Type B pancreatic cell (in vitro differentiated cells): ENCODE results near the gene CCL15. TPM values are rescaled to one million over a fixed set of nuclear protein-coding genes. Genes with fewer than 3 reads are reported as not detected.

ENCODE experiments used
- DNase-seq: peaks from one replicate; pipeline ENCODE4 v3.0.0; 2021; ENCODE audit warnings: mixed read lengths; ENCODE audit not compliant: unreplicated experiment; ENCODE audit errors: extremely low spot score
- H3K27ac Mint-ChIP-seq: 2 replicates; pipeline ENCODE4 v1.8.0; 2021; ENCODE audit warnings: mild to moderate bottlenecking, mixed read lengths
- H3K27me3 Mint-ChIP-seq: 2 replicates; pipeline ENCODE4 v1.8.0; 2021; ENCODE audit warnings: mixed read lengths
- H3K36me3 Mint-ChIP-seq: 2 replicates; pipeline ENCODE4 v1.8.0; 2021; ENCODE audit warnings: mixed read lengths
- H3K4me1 Mint-ChIP-seq: one replicate; pipeline ENCODE4 v1.8.0; 2021; ENCODE audit warnings: mixed read lengths; ENCODE audit not compliant: unreplicated experiment
- H3K4me3 Mint-ChIP-seq: 2 replicates; pipeline ENCODE4 v1.8.0; 2021; ENCODE audit warnings: mild to moderate bottlenecking, mixed read lengths
- H3K9me3 Mint-ChIP-seq: 2 replicates; pipeline ENCODE4 v1.8.0; 2021; ENCODE audit warnings: mixed read lengths
- total RNA-seq: library from RNA; stranded (reverse); gene quantifications from 2 replicates; pipeline ENCODE4 v1.2.1, GENCODE V29; 2021; ENCODE audit warnings: low replicate concordance
- TF ChIP-seq, protein P1 (sequence below): fragments of 200-600 bp; sonication (generic); conservative IDR thresholded peaks from 2 replicates; pipeline ENCODE4 v1.5.0; 2021; ENCODE audit warnings: antibody characterized with exemption, mild to moderate bottlenecking

Gene CCL15
- total RNA-seq, 1 donor from 2014 or later, result 2.0 TPM

- H3K27me3 Mint-ChIP-seq, result peaks cover 5% of the 10 kb centered on the region
- TF ChIP-seq, protein P1, sequence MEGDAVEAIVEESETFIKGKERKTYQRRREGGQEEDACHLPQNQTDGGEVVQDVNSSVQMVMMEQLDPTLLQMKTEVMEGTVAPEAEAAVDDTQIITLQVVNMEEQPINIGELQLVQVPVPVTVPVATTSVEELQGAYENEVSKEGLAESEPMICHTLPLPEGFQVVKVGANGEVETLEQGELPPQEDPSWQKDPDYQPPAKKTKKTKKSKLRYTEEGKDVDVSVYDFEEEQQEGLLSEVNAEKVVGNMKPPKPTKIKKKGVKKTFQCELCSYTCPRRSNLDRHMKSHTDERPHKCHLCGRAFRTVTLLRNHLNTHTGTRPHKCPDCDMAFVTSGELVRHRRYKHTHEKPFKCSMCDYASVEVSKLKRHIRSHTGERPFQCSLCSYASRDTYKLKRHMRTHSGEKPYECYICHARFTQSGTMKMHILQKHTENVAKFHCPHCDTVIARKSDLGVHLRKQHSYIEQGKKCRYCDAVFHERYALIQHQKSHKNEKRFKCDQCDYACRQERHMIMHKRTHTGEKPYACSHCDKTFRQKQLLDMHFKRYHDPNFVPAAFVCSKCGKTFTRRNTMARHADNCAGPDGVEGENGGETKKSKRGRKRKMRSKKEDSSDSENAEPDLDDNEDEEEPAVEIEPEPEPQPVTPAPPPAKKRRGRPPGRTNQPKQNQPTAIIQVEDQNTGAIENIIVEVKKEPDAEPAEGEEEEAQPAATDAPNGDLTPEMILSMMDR, result peak; percentile 30
- H3K27ac Mint-ChIP-seq, result no peak overlapping the region
- no peak overlapping the region for H3K4me3 Mint-ChIP-seq
- DNase-seq, result peak; percentile 44
- H3K4me1 Mint-ChIP-seq, result no peaks in the 10 kb centered on the region
- H3K9me3 Mint-ChIP-seq, result no peaks in the 10 kb centered on the region
- no peaks in the 10 kb centered on the region for H3K36me3 Mint-ChIP-seq
Observed at GRCh38 chr17:35981908-35982330, 19.4 kb downstream of the CCL15 start.

GRCh38 chr17:35981246-35981645, 20.1 kb downstream of the CCL15 start, which contains the start of gene CCL16:
Gene CCL16 (minus strand): TSS chr17:35981497. CDS start chr17:35981420, 77 bp downstream.
- Mint-ChIP-seq H3K9me3 (no peaks in the 10 kb centered on the region), H3K4me3 (no peak within 1 kb of the TSS), H3K27me3 (peaks cover 3% of the 10 kb centered on the region), H3K27ac (no peak within 1 kb of the TSS), H3K4me1 (no peaks in the 10 kb centered on the region), H3K36me3 (no peaks in the 10 kb centered on the region)
- TF ChIP-seq, protein P1, result no peak
- peak; percentile 62 for DNase-seq

GRCh38 chr17:35978346-35978745, 23.0 kb downstream of the CCL15 start:
- no peaks in the 10 kb centered on the region for H3K9me3 Mint-ChIP-seq
- TF ChIP-seq, protein P1, result no peak
- no peak overlapping the region for H3K27ac Mint-ChIP-seq
- H3K36me3 Mint-ChIP-seq, result no peaks in the 10 kb centered on the region
- H3K27me3 Mint-ChIP-seq, result peaks cover 3% of the 10 kb centered on the region
- peaks cover 7% of the 10 kb centered on the region for H3K4me1 Mint-ChIP-seq
- H3K4me3 Mint-ChIP-seq, result no peak overlapping the region
- DNase-seq, result no peak

- Mint-ChIP-seq H3K27ac (no peak overlapping the region), H3K36me3 (no peaks in the 10 kb centered on the region), H3K4me3 (no peak overlapping the region), H3K9me3 (no peaks in the 10 kb centered on the region), H3K27me3 (peaks cover 3% of the 10 kb centered on the region), H3K4me1 (peaks cover 9% of the 10 kb centered on the region)
- TF ChIP-seq, protein P1, result no peak
- no peak for DNase-seq
Observed at GRCh38 chr17:35977509-35977908, 23.8 kb downstream of the CCL15 start.

- no peak for DNase-seq
- peak overlapping the region; percentile 27 for H3K4me3 Mint-ChIP-seq
Observed at GRCh38 chr17:35973333-35974260, 27.8 kb downstream of the CCL15 start.

More at GRCh38 chr17:35973333-35974260, 27.8 kb downstream of the CCL15 start:
- H3K9me3 Mint-ChIP-seq, result no peaks in the 10 kb centered on the region
- no peaks in the 10 kb centered on the region for H3K27me3 Mint-ChIP-seq
- TF ChIP-seq, protein P1, result no peak
- no peaks in the 10 kb centered on the region for H3K36me3 Mint-ChIP-seq
- H3K4me1 Mint-ChIP-seq, result peaks cover 13% of the 10 kb centered on the region
- peak overlapping the region; percentile 72 for H3K27ac Mint-ChIP-seq
